Ovary (tissue), 9 donors: Measurements from ENCODE around the gene GTF3A. TPM values are rescaled to one million over a fixed set of nuclear protein-coding genes. Genes with fewer than 3 reads are reported as not detected.
A peak's percentile ranks its signal among the peaks of the same experiment; 100 is the strongest.

ENCODE experiments used
- DNase-seq, 5 donors: peaks; one replicate each; pipeline ENCODE4 v3.0.0-alpha.2; 2019 to 2020
- H3K27ac ChIP-seq, 2 donors: fragments of 200-600 bp; one replicate each; pipeline versions ENCODE4 v1.5.1 to v1.8.0; 2019 to 2022
- H3K27me3 ChIP-seq: fragments of 200-600 bp; one replicate; pipeline ENCODE4 v1.8.0; 2022
- H3K36me3 ChIP-seq: fragments of 200-600 bp; sonication (generic); one replicate; pipeline ENCODE4 v1.5.1; 2019
- H3K4me1 ChIP-seq: one replicate; pipeline ENCODE4 v1.8.1; 2013; ENCODE audit warnings: mild to moderate bottlenecking, moderate library complexity; ENCODE audit not compliant: insufficient read depth
- H3K4me3 ChIP-seq: fragments of 200-600 bp; sonication (generic); one replicate; pipeline ENCODE4 v1.5.1; 2017
- H3K9me3 ChIP-seq, 2 donors: fragments of 200-600 bp in 1 of 2; sonication (generic) in 1 of 2; one replicate each; pipeline versions ENCODE4 v1.5.1 to v1.8.1; 2013 to 2019; ENCODE audit warnings: mild to moderate bottlenecking in 1 of 2, moderate library complexity in 1 of 2
- CTCF ChIP-seq, 3 donors: fragments of 450-650 bp in 2 of 3; fragments of 200-600 bp in 1 of 3; IDR thresholded peaks; one replicate each; pipeline versions ENCODE4 v1.5.1 to v1.8.0; 2016 to 2022; ENCODE audit warnings: antibody characterized with exemption in 3 of 3, mild to moderate bottlenecking in 1 of 3
- EP300 ChIP-seq: sonication (generic); formaldehyde crosslinking; IDR thresholded peaks from one replicate; pipeline ENCODE4 v1.6.1; 2017; ENCODE audit warnings: antibody characterized with exemption
- POLR2A ChIP-seq: fragments of 450-650 bp; IDR thresholded peaks from one replicate; pipeline ENCODE4 v1.6.1; 2017; ENCODE audit warnings: antibody characterized with exemption, mild to moderate bottlenecking, moderate library complexity
- WGBS, 3 donors: extraction: QIAGEN DNeasy Blood & Tissue Kit in 1 of 3; methylation state at CpG; one replicate each; pipeline versions ENCODE4 v1.1.5 to v1.1.7; 2013 to 2017; 5-methylcytosine and 5-hydroxymethylcytosine counted together
- intact Hi-C, 4 donors: fragments of 100-400 bp; cut with DNase I; formaldehyde crosslinking; loops; one replicate each; pipeline versions ENCODE4 v1.11.0 to v1.15.1; 2022 to 2023
- polyA plus RNA-seq, 2 donors: library from polyadenylated mRNA; stranded (reverse); fragments of 200-250 nt in 1 of 2; fragments of 350-450 nt in 1 of 2; fragmentation: Illumina TruSeq in 1 of 2; extraction: RNeasy Lipid Tissue Mini Kit (QIAGEN cat#74804) in 1 of 2; gene quantifications; one replicate each; pipeline ENCODE4 v1.2.3, GENCODE V29; 2013 to 2014
- total RNA-seq, 7 donors: library from RNA; depleted of rRNA in 2 of 7; stranded (reverse); fragments of >200 nt in 2 of 7; fragmentation: NEBNext Ultra II Directional in 3 of 7; extraction: Animal tissue kit (Norgen Biotek cat#: 25700) in 3 of 7; gene quantifications; one replicate each; pipeline versions ENCODE4 v1.1.0 to v1.2.4, GENCODE V29; 2016 to 2023
- donor health status: DM: no; HTN: no; CAD: no; lungs with moderate emphysema.
- donor health status: DM: no; HTN: no; CAD: no.
- donor health status: Bipolar disorder and iron deficiency.
- donor health status: DM: yes; HTN: yes; CAD: no.
- donor health status: DM: no; HTN: no; CAD: no.
- donor health status: DM: yes; HTN: yes; CAD: no.

The GTF3A gene
- total and polyA plus RNA-seq, 9 donors = 41.0 to 87.6 (median 46.9) TPM

- no peak for DNase-seq
- WGBS, 3 donors = 88 to 93% (median 91%) methylated on average over 3 of the region's 3 CpGs
- Histone ChIP-seq H3K4me3 (no peak overlapping the region), H3K36me3 (no peaks in the 10 kb centered on the region), H3K4me1 (no peaks in the 10 kb centered on the region), H3K9me3 (no peaks in the 10 kb centered on the region), H3K27ac (no peak overlapping the region), H3K27me3 (no peaks in the 10 kb centered on the region)
- TF ChIP-seq CTCF (IDR thresholded peaks at IDR 0.05) = no peak
- TF ChIP-seq EP300 = no peak
- TF ChIP-seq POLR2A = no peak
- intact Hi-C loops = no loop called here
Measured at GRCh38 chr13:27472941-27473340, 48.5 kb downstream of the GTF3A start.

GRCh38 chr13:27474751-27475268 lies 50.4 kb downstream of the GTF3A start:
- WGBS, 3 donors = 87 to 89% (median 87%) methylated on average over 13 of the region's 13 CpGs
- no peaks in the 10 kb centered on the region for H3K9me3 ChIP-seq
- TF ChIP-seq POLR2A = no peak
- intact Hi-C loops = no loop called here
- no peaks in the 10 kb centered on the region for H3K27me3 ChIP-seq
- no peaks in the 10 kb centered on the region for H3K36me3 ChIP-seq
- no peak overlapping the region for H3K27ac ChIP-seq
- H3K4me1 ChIP-seq = no peaks in the 10 kb centered on the region
- no peak overlapping the region for H3K4me3 ChIP-seq
- DNase-seq = no peak

- no peak overlapping the region for H3K27ac ChIP-seq
- no peak overlapping the region for H3K4me3 ChIP-seq
- TF ChIP-seq EP300 = no peak
- TF ChIP-seq CTCF (IDR thresholded peaks at IDR 0.05) = no peak
- no peak for TF ChIP-seq POLR2A
- no peaks in the 10 kb centered on the region for H3K4me1 ChIP-seq
- DNase-seq = no peak
- intact Hi-C loops = no loop called here
- no peaks in the 10 kb centered on the region for H3K36me3 ChIP-seq
- H3K27me3 ChIP-seq = no peaks in the 10 kb centered on the region
- 50 to 66% (median 58%) methylated on average over 10 of the region's 10 CpGs for WGBS, 3 donors
- no peaks in the 10 kb centered on the region for H3K9me3 ChIP-seq
Measured at GRCh38 chr13:27476943-27477703, 52.7 kb downstream of the GTF3A start.

- intact Hi-C loops = no loop called here
- TF ChIP-seq EP300 (no peak), CTCF (IDR thresholded peaks at IDR 0.05) (no peak), POLR2A (no peak)
- Histone ChIP-seq H3K27ac (no peak overlapping the region), H3K36me3 (no peaks in the 10 kb centered on the region), H3K9me3 (no peaks in the 10 kb centered on the region), H3K27me3 (no peaks in the 10 kb centered on the region), H3K4me1 (no peaks in the 10 kb centered on the region), H3K4me3 (no peak overlapping the region)
- 17 to 26% (median 21%) methylated on average over 11 of the region's 11 CpGs for WGBS, 3 donors
- peak in 3 of 5 donors; percentile 21 to 29 (median 24) for DNase-seq
Measured at GRCh38 chr13:27481766-27482165, 57.3 kb downstream of the GTF3A start.

GRCh38 chr13:27482983-27483382 lies 58.6 kb downstream of the GTF3A start:
- H3K4me1 ChIP-seq = no peaks in the 10 kb centered on the region
- no peaks in the 10 kb centered on the region for H3K9me3 ChIP-seq
- no peaks in the 10 kb centered on the region for H3K27me3 ChIP-seq
- DNase-seq = no peak
- WGBS, 3 donors = 83 to 84% (median 83%) methylated on average over 7 of the region's 7 CpGs
- H3K27ac ChIP-seq = no peak overlapping the region
- no peaks in the 10 kb centered on the region for H3K36me3 ChIP-seq
- no peak for TF ChIP-seq POLR2A
- no peak for TF ChIP-seq EP300
- no peak for TF ChIP-seq CTCF (IDR thresholded peaks at IDR 0.05)
- H3K4me3 ChIP-seq = no peak overlapping the region
- intact Hi-C loops = no loop called here
